GM21367 (cell line): ENCODE data around the gene VGF.
A peak's percentile ranks its signal among the peaks of the same experiment; 100 is the strongest.

ENCODE experiments used
- ATAC-seq: cut with Tn5 transposase; IDR thresholded peaks from one replicate; pipeline ENCODE4 v1.9.1; 2021; ENCODE audit not compliant: unreplicated experiment

Gene VGF

GRCh38 chr7:101166909-101167644, 1.7 kb upstream of the VGF start:
- ATAC-seq = no peak

DNA sequence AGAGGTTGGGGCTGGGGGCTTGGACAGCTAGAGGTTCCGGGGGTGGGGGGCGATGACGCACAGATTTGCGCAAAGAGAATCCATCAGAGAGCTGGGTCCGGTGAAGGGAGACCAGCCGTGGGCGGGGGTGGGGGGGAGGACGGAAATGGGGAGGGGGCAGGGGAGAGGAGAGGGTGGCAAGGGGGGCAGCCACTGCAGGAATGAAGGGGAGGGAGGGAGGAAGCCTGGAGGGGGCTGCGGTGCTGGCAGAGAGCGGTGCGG, 1.2 kb upstream of the VGF start:
- no peak for ATAC-seq

GRCh38 chr7:101165958-101166647, 734 bp upstream of the VGF start:
- ATAC-seq = no peak

DNA sequence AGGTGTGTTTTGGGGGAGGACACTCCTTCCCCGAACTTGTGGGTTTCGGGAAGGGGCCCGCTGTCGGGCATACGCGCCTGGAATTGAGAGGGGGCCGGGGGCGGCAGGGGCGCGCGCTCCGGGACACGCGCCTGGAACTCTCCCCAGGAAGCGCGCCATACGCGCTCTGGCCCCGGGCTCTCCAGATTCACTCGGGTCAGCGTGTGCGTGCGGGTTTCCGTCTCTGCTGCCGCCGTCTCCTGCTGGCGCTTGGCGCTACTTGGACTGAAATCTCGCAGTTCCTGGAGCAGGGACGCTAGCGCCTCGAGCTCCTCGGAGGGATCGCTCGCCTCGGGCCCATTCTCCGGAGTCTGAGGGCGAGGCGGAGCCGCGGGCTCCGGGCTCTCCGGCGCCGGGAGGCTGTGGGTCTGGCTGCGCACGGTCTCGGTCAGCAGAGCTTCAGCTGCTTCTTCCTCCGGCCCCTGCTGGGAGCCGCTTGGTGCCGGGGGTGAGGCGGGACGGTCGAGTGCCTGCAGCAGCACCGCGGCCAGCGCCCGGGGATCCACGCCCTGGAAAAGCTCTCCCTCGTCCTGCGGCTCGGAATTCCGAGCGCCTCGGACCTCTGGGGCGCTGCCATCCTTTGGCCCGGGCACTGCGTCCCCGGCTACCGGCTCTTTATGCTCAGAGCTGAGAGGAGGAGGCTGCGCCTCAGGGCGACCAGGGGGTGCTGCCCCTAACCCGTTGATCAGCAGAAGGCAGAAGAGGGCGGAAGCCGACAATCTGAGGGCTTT, 1.1 kb downstream of the VGF start:
- no peak for ATAC-seq

DNA sequence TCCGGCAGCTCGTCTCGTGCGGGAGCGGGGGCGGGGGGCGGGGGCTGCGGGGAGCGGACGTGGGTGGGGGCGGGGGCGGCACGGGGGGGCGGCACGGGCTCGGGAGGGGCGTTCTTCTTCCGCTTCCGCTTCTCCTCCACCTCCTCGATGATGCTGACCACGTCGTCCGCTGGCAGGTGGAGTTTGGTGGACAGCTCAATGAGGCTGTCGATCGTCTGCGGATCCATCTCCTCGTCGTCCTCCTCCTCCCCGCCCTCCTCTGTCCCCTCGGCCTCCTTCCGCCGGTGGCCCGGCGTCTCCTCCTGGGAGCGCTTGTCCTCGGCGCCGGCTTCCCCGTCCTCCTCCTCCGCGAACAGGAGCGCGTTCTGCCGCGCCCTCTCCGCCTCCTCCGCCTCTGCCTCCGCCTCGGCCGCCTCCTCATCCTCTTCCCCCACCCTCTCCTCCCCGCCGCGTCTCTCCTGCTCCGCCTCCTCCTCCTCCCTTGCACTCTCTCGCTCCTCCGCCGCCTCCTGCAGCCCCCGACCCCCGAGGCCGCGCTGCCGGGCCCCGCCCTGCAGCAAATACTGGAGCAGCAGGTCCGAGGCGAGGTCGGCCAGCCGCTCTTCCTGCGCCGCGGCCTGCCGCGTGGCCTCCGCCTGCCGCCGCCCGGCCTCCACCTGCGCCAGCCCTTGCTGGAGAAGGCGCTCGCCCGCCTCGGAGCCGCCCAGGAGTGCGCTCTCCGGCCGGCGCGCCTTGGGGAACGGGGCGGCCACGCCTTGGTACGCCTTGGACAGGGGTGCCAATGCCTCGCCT, 1.9 kb downstream of the VGF start:
- ATAC-seq = no peak

DNA sequence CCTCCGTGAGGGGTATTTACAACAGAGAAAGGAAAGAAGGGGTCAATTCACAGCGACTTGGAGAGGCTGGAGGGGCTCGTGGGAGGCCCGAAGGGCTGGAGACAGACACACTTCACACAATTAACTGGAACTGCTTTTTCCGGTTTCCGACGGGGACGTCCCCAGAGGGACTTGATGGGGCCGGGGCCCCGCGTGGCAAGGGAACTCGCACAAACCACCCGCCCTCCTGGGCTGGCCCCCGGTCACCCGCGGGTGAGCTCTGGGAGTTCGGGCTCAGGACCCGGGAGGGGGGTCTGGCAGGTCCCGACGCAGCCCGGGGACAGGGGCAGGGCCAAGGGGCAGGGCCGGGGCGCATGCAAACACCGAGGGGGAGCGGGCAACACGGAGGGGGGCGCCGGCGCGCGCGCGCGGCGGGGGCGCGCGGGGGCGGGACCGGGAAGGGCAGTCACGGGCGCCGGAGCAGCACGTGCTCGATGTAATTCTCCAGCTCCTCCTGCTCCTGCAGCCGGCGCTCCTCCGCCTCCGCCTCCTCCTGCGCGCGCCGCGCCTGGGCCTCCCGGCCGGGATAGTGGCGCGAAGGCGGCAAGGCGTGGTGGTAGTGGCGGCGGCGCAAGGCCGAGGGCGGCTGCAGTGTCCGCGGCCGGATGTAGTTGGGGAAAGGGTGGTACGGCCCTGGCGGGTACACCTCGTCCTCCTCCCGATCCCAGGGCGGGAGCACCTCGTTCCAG, 2.7 kb downstream of the VGF start:
- ATAC-seq = no peak

GRCh38 chr7:101161692-101162471, 3.5 kb downstream of the VGF start:
- ATAC-seq = no peak

DNA sequence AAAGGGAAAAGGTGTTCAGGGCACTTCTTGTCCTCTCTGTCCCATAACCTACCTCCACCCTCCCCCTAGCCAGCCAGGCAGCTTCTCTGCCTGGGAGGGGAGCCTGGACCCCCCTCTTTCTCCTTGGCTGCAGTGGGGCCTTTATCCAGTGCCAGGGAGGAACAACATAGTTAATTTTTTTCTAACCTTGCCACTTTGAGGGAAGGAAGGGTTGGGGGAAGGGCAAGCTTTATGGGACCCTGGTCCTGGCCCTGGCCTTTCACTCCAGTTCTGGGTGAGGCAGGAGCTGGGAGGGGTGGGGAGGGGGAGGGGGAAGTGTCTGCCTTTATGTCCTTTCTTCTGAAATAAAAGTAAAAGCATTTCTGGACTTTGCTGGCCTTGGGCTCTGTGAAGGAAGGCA, 4.5 kb downstream of the VGF start:
- no peak for ATAC-seq

GRCh38 chr7:101159696-101160674, 5.4 kb downstream of the VGF start:
- ATAC-seq = no peak

DNA sequence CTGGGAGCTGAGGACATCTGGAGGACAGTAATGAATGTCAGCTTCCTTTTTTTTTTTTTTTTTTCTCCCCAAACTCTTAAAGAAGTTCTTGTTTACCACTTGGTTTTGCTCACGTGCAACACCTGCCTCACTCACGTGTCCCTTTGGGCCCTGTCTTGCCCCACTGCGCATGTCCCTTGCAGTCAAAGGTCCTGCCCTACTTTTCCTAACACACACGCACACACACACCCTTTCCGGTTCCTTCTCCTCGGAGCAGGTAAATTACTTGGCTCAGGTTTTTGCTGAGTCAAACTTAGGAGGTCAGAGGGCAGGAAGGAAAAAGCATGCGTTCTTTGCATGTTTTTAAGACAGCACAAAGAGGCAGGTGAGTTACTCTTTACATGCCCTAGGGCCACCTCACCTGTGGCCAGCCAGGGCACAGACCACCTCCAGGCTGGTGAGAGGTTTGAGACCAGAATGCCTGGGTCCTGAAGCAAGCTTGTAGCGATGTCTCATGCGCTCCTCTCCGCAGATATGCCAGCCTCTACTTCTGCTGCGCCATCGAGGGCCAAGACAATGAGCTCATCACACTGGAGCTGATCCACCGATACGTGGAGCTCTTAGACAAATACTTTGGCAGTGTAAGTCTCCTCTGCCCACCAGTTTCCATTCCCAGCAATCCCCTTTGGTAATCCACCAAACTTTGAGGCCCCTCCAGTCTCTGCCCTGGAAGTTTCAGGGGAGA, 8.3 kb downstream of the VGF start:
- no peak for ATAC-seq

DNA sequence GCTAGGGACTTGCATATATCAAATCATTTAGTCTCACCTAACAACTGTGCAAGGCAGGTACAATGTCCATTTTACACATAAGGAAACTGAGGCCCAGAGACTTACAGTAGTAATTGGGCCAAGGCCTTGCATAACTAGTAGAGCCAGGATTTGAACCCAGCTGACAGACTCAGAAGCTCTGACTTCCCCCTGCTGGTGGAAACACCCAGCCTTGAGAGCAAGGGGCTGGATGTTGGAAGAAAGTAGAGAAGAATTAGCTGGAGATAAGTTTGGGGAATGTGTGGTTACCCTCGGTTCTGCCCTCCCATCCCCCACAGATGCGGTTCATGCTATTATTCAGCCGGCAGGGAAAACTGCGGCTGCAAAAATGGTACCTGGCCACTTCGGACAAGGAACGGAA, 9.1 kb downstream of the VGF start:
- no peak for ATAC-seq

GRCh38 chr7:101155303-101155702, 10.1 kb downstream of the VGF start:
- ATAC-seq = no peak

DNA sequence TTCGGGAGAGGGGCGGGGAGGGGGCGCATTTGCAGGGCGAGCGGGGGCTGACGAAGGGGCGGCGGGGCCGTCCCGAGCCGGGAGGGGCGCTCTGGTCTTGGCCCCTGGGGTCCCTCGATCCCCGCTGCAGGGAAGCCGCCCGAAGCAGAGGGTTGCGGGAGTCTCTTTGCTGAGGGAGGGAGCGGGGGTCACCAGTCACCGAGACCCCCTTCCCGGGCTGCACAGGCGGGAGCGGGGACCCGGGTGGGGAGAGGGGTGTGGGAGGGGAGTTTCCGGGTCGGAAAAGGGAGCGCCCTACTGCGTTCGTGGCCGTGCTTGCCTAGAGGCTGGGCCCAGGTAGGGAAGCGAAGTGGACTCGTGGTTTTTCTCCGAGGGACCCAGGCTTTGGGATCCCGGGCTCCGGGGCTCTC, 10.7 kb downstream of the VGF start:
- peak; percentile 19 for ATAC-seq

DNA sequence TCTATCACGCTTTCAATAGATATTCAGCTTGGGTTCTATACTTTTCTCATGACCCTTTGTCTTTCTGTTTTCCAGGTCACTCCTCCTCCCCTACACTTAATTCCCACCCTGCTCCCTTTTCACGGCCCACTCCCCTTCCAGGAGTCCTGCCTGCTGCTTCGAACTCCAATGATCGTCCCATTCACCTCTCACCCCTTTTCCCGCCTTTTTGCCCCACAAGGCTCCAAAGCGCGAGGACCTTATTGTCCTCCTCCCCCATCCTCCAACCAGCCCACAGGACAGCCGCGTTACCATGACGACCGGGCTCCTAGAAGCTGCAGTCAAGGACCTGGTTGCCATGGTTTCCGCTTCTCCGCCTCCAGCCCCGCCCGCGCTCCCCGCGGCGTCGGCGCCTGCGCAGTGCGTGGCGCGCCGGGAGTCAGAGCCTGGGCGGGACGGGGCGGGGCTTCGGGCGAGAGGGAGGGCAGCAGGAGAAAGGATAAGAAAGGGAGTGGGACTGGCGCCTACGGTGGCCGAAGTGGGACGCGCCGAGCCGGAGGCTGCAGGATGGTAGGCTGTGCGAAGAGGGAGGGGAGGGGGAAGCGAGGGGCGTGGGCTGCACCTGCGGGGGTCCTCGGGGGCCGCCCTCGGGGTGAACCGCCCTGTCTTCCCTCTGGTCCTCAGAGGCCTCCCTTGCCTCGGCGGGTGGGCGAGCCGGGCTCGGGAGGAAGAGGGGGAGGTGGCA, 11.2 kb downstream of the VGF start, which contains the start of gene AP1S1:
Gene AP1S1 (plus strand): TSS at position 508 of the 724 bp plus-strand sequence. CDS start 39 bp downstream, at position 547.
- peak; percentile 69 for ATAC-seq

DNA sequence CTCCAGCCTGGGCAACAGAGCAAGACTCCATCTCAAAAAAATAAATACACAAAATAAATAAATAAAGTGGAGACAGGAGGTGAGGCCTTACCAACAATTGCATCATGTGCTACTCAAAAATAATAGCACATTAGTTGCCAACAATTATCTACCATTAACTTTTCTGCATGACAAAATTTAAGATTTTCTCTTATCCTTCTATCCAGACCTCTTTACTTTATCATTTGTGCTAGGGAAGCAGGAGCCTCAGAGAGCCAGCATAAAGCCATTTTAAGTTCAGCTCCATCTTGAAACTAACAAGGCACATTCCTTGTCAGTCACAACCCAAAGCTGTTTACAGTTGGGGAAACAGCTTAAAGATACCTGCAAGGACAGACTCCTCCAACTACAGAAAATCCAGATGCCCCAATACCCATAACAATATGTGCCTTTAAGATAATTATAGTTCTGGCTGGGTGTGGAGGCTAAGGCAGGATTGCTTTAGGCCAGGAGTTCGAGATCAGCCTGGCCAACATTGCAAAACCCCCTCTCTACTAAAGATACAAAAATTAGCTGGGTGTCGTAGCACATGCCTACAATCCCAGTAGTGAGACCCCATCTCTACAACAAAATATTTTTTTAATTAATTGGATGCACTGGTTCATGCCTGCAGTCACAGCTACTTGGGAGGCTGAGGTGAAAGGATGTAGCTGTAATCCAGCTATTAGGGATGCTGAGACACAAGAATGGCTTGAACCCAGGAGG, 13.3 kb downstream of the VGF start:
- no peak for ATAC-seq

DNA sequence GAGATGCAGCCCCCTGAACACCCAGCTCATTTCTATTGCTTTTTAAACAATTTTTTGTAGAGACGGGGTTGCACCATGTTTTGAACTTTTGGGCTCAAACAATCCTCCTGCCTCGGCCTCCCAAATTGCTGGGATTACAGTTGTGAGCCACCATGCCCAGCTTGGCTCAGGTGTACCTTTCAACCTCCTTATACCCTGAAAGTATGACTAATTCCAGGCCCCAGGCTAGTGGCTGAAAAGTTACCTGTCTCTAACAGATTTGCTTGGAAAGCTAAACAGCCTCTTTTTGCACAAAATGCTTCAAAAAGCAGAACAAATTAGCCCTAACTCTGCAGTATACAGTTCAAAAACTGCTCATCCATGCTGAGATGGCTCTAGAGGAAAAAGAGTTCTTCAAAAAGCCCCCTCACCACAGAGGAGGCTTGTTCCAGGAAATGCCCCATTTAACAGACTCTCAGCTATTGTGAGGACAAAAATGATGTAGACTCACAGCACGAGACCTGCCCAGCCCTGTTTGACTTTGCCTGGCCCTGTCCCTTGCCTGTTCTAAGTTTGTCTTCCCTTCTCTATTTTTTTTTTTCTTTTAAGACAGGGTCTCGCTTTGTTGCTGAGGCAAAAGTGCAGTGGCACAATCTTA, 24.5 kb downstream of the VGF start:
- no peak for ATAC-seq
